Astrocyte (in vitro differentiated cells and primary cell): ENCODE data around the gene TPD52L2. TPM values are rescaled to one million over a fixed set of nuclear protein-coding genes. Genes with fewer than 3 reads are reported as not detected.

Experiments used
- DNase-seq: peaks from one replicate; pipeline ENCODE4 v3.0.0-alpha.2; 2010; ENCODE audit warnings: low read depth
- FAIRE-seq: peaks from 2 replicates; lab custom pipeline; 2011; peaks lifted over from hg19 to GRCh38; lab: Jason Lieb, UNC
- H2AFZ ChIP-seq: 2 replicates; pipeline ENCODE4 v1.6.0; 2012; ENCODE audit warnings: low read depth, low read length, inconsistent platforms
- H3K27ac ChIP-seq: 2 replicates; pipeline ENCODE4 v1.5.1; 2011; ENCODE audit warnings: low read depth, low read length, inconsistent platforms
- H3K27me3 ChIP-seq: 2 replicates; pipeline ENCODE4 v1.6.0; 2011; ENCODE audit warnings: low read length, inconsistent platforms; ENCODE audit not compliant: insufficient read depth
- H3K36me3 ChIP-seq: 2 replicates; pipeline ENCODE4 v1.5.1; 2011; ENCODE audit warnings: low read length, inconsistent platforms; ENCODE audit not compliant: insufficient read depth
- H3K4me1 ChIP-seq: 2 replicates; pipeline ENCODE4 v1.5.1; 2011; ENCODE audit warnings: low read length, inconsistent platforms; ENCODE audit not compliant: insufficient read depth
- H3K4me2 ChIP-seq: 2 replicates; pipeline ENCODE4 v1.6.0; 2012; ENCODE audit warnings: low read length, inconsistent platforms
- H3K4me3 ChIP-seq: 2 replicates; pipeline ENCODE4 v1.5.1; 2011; ENCODE audit warnings: low read depth, mild to moderate bottlenecking, low read length, inconsistent platforms; ENCODE audit not compliant: insufficient read depth
- H3K79me2 ChIP-seq: 2 replicates; pipeline ENCODE4 v1.6.0; 2012; ENCODE audit warnings: mild to moderate bottlenecking, low read length, inconsistent platforms; ENCODE audit not compliant: insufficient read depth
- H3K9ac ChIP-seq: 2 replicates; pipeline ENCODE4 v1.6.0; 2012; ENCODE audit warnings: mild to moderate bottlenecking, low read length, inconsistent platforms
- H3K9me3 ChIP-seq: 2 replicates; pipeline ENCODE4 v1.5.1; 2012; ENCODE audit warnings: low read depth, mild to moderate bottlenecking, low read length, inconsistent platforms; ENCODE audit not compliant: insufficient read depth
- H4K20me1 ChIP-seq: 2 replicates; pipeline ENCODE4 v1.6.0; 2012; ENCODE audit warnings: low read length, inconsistent platforms; ENCODE audit not compliant: insufficient read depth
- H3K27ac Mint-ChIP-seq: one replicate; pipeline ENCODE4 v1.8.0; 2021; ENCODE audit warnings: mild to moderate bottlenecking, mixed read lengths; ENCODE audit not compliant: unreplicated experiment
- H3K27me3 Mint-ChIP-seq: one replicate; pipeline ENCODE4 v1.8.0; 2021; ENCODE audit warnings: low read depth, mixed read lengths; ENCODE audit not compliant: unreplicated experiment
- H3K36me3 Mint-ChIP-seq: one replicate; pipeline ENCODE4 v1.8.0; 2021; ENCODE audit warnings: low read depth, mixed read lengths; ENCODE audit not compliant: unreplicated experiment
- H3K4me1 Mint-ChIP-seq: one replicate; pipeline ENCODE4 v1.8.0; 2021; ENCODE audit warnings: low read depth, mixed read lengths; ENCODE audit not compliant: unreplicated experiment
- H3K4me3 Mint-ChIP-seq: one replicate; pipeline ENCODE4 v1.8.0; 2021; ENCODE audit warnings: mild to moderate bottlenecking, moderate library complexity, mixed read lengths; ENCODE audit not compliant: unreplicated experiment
- H3K9me3 Mint-ChIP-seq: one replicate; pipeline ENCODE4 v1.8.0; 2021; ENCODE audit warnings: mild to moderate bottlenecking, mixed read lengths; ENCODE audit not compliant: unreplicated experiment
- EZH2 ChIP-seq: IDR thresholded peaks from 2 replicates; pipeline ENCODE4 v1.6.1; 2012; ENCODE audit warnings: mild to moderate bottlenecking, low read length, inconsistent platforms; ENCODE audit not compliant: insufficient read depth
- total RNA-seq: library from RNA; stranded (reverse); gene quantifications from 2 replicates; pipeline ENCODE4 v1.2.1, GENCODE V29; 2021
- TF ChIP-seq, protein P1 (sequence below): IDR thresholded peaks from 2 replicates; pipeline ENCODE4 v1.5.1; 2011; ENCODE audit warnings: low read depth, mild to moderate bottlenecking, inconsistent platforms, low read length, moderate library complexity; ENCODE audit not compliant: insufficient read depth

The TPD52L2 gene
- total RNA-seq, 1 donor from 2014 or later, result 145 TPM

DNA sequence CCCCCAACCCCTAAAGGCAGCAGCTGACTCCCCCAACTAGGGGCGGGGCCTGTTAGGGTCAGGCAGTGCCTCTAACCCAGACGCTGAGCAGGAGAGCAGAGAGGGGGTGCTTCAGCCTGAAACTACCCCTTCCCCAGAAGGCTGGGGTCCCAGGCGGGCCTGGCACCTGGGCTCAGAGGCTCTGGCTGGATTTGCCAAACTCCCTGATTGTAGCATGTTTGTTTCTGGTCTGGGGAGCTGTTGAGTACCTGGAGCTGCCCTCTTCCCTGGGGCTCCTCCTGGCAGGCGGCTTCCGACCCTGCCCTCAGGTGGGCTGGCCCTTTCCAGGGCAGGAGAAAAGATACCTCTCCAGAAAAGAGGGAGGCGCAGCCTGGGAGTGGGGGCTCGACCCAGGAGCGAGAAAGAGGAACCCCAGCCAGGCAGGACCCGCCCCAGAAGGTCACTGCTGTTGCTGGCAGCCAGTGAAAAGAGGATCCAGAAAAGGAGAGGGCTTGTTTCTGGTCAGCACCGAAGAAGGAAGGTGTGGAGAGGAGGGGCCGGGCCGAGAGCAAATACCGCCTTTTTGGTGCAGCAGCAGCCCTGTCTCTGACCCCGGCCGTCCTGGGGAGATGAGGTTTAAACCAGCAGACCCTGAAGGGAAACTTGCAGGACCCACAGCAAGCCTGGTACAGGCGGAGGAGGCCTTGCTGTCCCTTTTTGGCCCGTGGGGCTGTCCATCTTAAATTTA lies 4.6 kb upstream of the TPD52L2 start:
- Histone ChIP-seq H3K9me3 (no peaks in the 10 kb centered on the region), H2AFZ (no peak overlapping the region), H3K4me3 (no peak overlapping the region), H3K79me2 (peaks cover 20% of the 10 kb centered on the region), H3K27ac (no peak overlapping the region), H3K27me3 (peaks cover 2% of the 10 kb centered on the region), H3K36me3 (peaks cover 2% of the 10 kb centered on the region), H4K20me1 (peaks cover 7% of the 10 kb centered on the region), H3K4me1 (peaks cover 26% of the 10 kb centered on the region), H3K4me2 (no peak overlapping the region), H3K9ac (no peak overlapping the region)
- H3K27ac Mint-ChIP-seq, result no peak overlapping the region
- FAIRE-seq, result no peak
- H3K4me3 Mint-ChIP-seq, result no peak overlapping the region
- H3K9me3 Mint-ChIP-seq, result no peaks in the 10 kb centered on the region
- no peak for DNase-seq
- no peaks in the 10 kb centered on the region for H3K27me3 Mint-ChIP-seq
- no peak for TF ChIP-seq EZH2
- TF ChIP-seq, protein P1, sequence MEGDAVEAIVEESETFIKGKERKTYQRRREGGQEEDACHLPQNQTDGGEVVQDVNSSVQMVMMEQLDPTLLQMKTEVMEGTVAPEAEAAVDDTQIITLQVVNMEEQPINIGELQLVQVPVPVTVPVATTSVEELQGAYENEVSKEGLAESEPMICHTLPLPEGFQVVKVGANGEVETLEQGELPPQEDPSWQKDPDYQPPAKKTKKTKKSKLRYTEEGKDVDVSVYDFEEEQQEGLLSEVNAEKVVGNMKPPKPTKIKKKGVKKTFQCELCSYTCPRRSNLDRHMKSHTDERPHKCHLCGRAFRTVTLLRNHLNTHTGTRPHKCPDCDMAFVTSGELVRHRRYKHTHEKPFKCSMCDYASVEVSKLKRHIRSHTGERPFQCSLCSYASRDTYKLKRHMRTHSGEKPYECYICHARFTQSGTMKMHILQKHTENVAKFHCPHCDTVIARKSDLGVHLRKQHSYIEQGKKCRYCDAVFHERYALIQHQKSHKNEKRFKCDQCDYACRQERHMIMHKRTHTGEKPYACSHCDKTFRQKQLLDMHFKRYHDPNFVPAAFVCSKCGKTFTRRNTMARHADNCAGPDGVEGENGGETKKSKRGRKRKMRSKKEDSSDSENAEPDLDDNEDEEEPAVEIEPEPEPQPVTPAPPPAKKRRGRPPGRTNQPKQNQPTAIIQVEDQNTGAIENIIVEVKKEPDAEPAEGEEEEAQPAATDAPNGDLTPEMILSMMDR, result no peak
- peaks cover 11% of the 10 kb centered on the region for H3K4me1 Mint-ChIP-seq
- H3K36me3 Mint-ChIP-seq, result peaks cover 2% of the 10 kb centered on the region

DNA sequence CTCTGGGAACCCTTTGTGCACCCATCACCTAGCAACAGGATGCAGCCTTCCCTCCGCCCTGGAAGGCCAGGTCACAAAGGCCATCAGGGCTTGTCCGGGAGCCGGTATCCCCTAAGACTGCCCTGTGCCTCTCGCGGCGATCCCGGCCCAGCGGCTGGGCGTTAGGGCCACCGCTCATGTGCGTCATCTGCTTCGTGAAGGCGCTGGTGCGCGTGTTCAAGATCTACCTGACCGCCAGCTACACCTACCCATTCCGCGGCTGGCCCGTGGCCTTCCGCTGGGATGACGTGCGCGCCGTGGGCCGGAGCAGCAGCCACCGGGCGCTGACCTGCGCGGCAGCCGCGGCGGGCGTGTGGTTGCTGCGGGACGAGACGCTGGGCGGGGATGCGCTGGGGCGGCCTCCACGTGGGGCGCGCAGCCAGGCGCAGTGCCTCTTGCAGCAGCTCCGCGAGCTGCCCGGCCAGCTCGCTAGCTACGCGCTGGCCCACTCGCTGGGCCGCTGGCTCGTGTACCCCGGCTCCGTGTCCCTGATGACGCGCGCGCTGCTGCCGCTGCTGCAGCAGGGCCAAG lies 3.6 kb upstream of the TPD52L2 start, which contains the start of gene ABHD16B:
Gene ABHD16B, plus strand, starts transcription at position 134 of the 570 bp plus-strand sequence. Its CDS starts 43 bp downstream, at position 177.
- H3K27ac Mint-ChIP-seq, result no peak within 1 kb of the TSS
- H3K27ac ChIP-seq, result no peak within 1 kb of the TSS
- peaks cover 2% of the 10 kb centered on the region for H3K36me3 ChIP-seq
- no peak within 1 kb of the TSS for H2AFZ ChIP-seq
- no peak for TF ChIP-seq EZH2
- TF ChIP-seq, protein P1, result no peak
- H3K27me3 Mint-ChIP-seq, result no peaks in the 10 kb centered on the region
- H3K36me3 Mint-ChIP-seq, result peaks cover 2% of the 10 kb centered on the region
- peaks cover 7% of the 10 kb centered on the region for H4K20me1 ChIP-seq
- H3K79me2 ChIP-seq, result peaks cover 30% of the 10 kb centered on the region
- DNase-seq (no peak), FAIRE-seq (no peak)
- H3K4me3 ChIP-seq, result no peak within 1 kb of the TSS
- peaks cover 23% of the 10 kb centered on the region for H3K4me1 ChIP-seq
- H3K9me3 ChIP-seq, result no peaks in the 10 kb centered on the region
- no peak within 1 kb of the TSS for H3K4me2 ChIP-seq
- H3K27me3 ChIP-seq, result no peaks in the 10 kb centered on the region
- H3K9ac ChIP-seq, result no peak within 1 kb of the TSS
- no peaks in the 10 kb centered on the region for H3K9me3 Mint-ChIP-seq
- H3K4me1 Mint-ChIP-seq, result peaks cover 15% of the 10 kb centered on the region
- H3K4me3 Mint-ChIP-seq, result no peak within 1 kb of the TSS
